HG03095 (cell line): Measurements from ENCODE around the gene WFDC1.

Experiments
- ATAC-seq: cut with Tn5 transposase; IDR thresholded peaks from one replicate; pipeline ENCODE4 v1.9.1; 2021; ENCODE audit warnings: moderate library complexity; ENCODE audit not compliant: unreplicated experiment

Gene WFDC1

GRCh38 chr16:84349862-84350684, 55.4 kb downstream of the WFDC1 start:
- ATAC-seq, result no peak

GRCh38 chr16:84350685-84351400, 56.2 kb downstream of the WFDC1 start:
- ATAC-seq, result no peak

GRCh38 chr16:84351630-84352029, 57.0 kb downstream of the WFDC1 start:
- ATAC-seq, result no peak

- no peak for ATAC-seq
Observed at GRCh38 chr16:84354306-84354705, 59.6 kb downstream of the WFDC1 start.

GRCh38 chr16:84355149-84355548, 60.5 kb downstream of the WFDC1 start:
- ATAC-seq, result no peak

- ATAC-seq, result no peak
Observed at GRCh38 chr16:84356176-84356575, 61.5 kb downstream of the WFDC1 start.

- ATAC-seq, result no peak
Observed at GRCh38 chr16:84356591-84357116, 62.0 kb downstream of the WFDC1 start.

GRCh38 chr16:84357191-84357651, 62.5 kb downstream of the WFDC1 start:
- no peak for ATAC-seq

- ATAC-seq, result no peak
Observed at GRCh38 chr16:84358601-84359295, 64.1 kb downstream of the WFDC1 start.

GRCh38 chr16:84359326-84359725, 64.6 kb downstream of the WFDC1 start:
- no peak for ATAC-seq

- ATAC-seq, result no peak
Observed at GRCh38 chr16:84360170-84360569, 65.5 kb downstream of the WFDC1 start.

GRCh38 chr16:84360748-84361147, 66.1 kb downstream of the WFDC1 start:
- ATAC-seq, result no peak

- no peak for ATAC-seq
Observed at GRCh38 chr16:84361546-84361945, 66.9 kb downstream of the WFDC1 start.

GRCh38 chr16:84362471-84362941, 67.8 kb downstream of the WFDC1 start:
- ATAC-seq, result no peak

GRCh38 chr16:84366208-84366607, 71.5 kb downstream of the WFDC1 start:
- no peak for ATAC-seq

GRCh38 chr16:84367297-84367680, 72.6 kb downstream of the WFDC1 start:
- no peak for ATAC-seq

GRCh38 chr16:84367750-84368307, 73.2 kb downstream of the WFDC1 start:
- no peak for ATAC-seq

GRCh38 chr16:84368308-84368996, 73.8 kb downstream of the WFDC1 start, which contains the start of gene ATP2C2:
ATP2C2 (plus strand) TSS chr16:84368538; CDS start chr16:84368616, 78 bp downstream.
- no peak for ATAC-seq

- ATAC-seq, result no peak
Observed at GRCh38 chr16:84369105-84369504, 74.4 kb downstream of the WFDC1 start.

- no peak for ATAC-seq
Observed at GRCh38 chr16:84369938-84370627, 75.4 kb downstream of the WFDC1 start.
